Motor neuron (in vitro differentiated cells): ENCODE measurements around the gene DNM1. TPM values are rescaled to one million over a fixed set of nuclear protein-coding genes. Genes with fewer than 3 reads are reported as not detected.
A peak's percentile ranks its signal among the peaks of the same experiment; 100 is the strongest.
"Not testable (repeated sequence)": the region's sequence is repeated elsewhere in the genome, so short reads cannot be mapped to it uniquely, and the experiment has no call there.

Source experiments
- ATAC-seq, 8 experiments: fragments of 200-7000 bp; cut with Tn5 transposase; replicated peaks in 6 of 8; 2 replicates each; pipeline ENCODE4 v1.8.0; 2021; ENCODE audit warnings: mild to moderate bottlenecking in 8 of 8, moderate library complexity in 8 of 8
- H3K27ac ChIP-seq, 2 donors: fragments of 250-450 bp; sonication (Bioruptor Pico); 2 replicates each; pipeline ENCODE4 v1.9.0; 2021; ENCODE audit warnings: antibody characterized with exemption in 2 of 2, mild to moderate bottlenecking in 2 of 2, moderate library complexity in 1 of 2
- H3K4me1 ChIP-seq, 2 donors: fragments of 250-450 bp; sonication (Bioruptor Pico); replicated peaks in 1 of 2; 2 replicates each; pipeline ENCODE4 v1.6.1; 2021; ENCODE audit warnings: antibody characterized with exemption in 2 of 2, mild to moderate bottlenecking in 2 of 2, moderate library complexity in 1 of 2
- H3K4me3 ChIP-seq, 5 donors: fragments of 250-450 bp; sonication (Bioruptor Pico); 2 replicates each; pipeline ENCODE4 v1.9.0; 2021; ENCODE audit warnings: antibody characterized with exemption in 5 of 5, mild to moderate bottlenecking in 5 of 5, moderate library complexity in 4 of 5
- WGBS, 10 experiments: fragments of 450-650 bp; shearing (Covaris generic); methylation state at CpG; one replicate each; pipeline ENCODE4 v1.0.0; 2022; 5-methylcytosine and 5-hydroxymethylcytosine counted together
- in situ Hi-C, 9 experiments: fragments of 400-800 bp; cut with MboI; loops; one replicate each; pipeline ENCODE4 v1.15.0; 2021; ENCODE audit warnings: low sequenced_read_pairs in 9 of 9, low pct_unique_long_range_greater_than_20kb in 2 of 9; ENCODE audit not compliant: unreplicated experiment in 9 of 9
- total RNA-seq, 8 experiments: library from RNA; unstranded; fragments of 300-600 nt; gene quantifications; 2 replicates each; pipeline versions ENCODE4 v1.2.3 to v1.2.4, GENCODE V29; 2022

The DNM1 gene
- total RNA-seq, 8 experiments from 2014 or later, result 5.5 to 56.9 (median 31.5) TPM

DNA sequence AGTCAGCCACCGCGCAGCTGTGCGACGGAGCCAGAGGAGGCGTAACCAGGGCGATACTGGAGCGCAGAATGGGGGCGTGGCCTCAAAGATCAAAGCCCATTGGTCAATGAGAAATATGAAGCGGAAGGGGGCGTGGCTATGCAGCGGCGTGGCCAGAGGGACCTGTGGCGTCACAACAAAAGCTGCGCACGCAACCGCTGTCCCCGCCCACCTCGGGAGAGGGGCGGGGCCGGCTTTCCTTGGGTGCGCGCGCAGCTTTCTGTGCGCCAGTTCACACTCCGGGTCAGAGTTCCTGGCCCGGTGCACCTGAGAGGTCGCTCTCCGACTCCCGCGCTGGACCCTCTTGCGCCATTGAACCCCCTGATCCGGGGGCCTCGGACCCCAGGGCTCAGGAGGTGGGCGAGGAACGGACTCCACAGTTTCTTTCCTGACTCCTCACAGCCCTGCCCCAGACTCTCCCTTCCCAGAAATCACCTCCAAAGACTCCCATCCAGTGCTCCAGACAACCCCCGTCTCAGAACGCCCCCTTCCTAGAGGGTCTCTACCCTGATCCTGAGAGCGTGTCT, 72.9 kb downstream of the DNM1 start, which contains the start of gene SWI5:
Gene SWI5 (plus strand): TSS at position 269 of the 566 bp plus-strand sequence.
- Histone ChIP-seq H3K4me1 (peaks cover 12 to 20% of the 10 kb centered on the region in 2 donors), H3K4me3 (peak within 1 kb of the TSS; percentile 75 to 95 (median 86)), H3K27ac (peak within 1 kb of the TSS; percentile 89 to 96)
- peak; percentile 83 to 95 (median 92) for ATAC-seq
- 0% methylated on average over 1 to 8 of the region's 38 CpGs; no CpG with 5 or more reads in 7 of the 10 experiments for WGBS, 10 experiments
- in situ Hi-C loops, result loop anchor here in 1 of 9 experiments (25.0 kb wide), 1 partner anchor 136 kb away; the partner anchor contains the start of gene CERCAM

DNA sequence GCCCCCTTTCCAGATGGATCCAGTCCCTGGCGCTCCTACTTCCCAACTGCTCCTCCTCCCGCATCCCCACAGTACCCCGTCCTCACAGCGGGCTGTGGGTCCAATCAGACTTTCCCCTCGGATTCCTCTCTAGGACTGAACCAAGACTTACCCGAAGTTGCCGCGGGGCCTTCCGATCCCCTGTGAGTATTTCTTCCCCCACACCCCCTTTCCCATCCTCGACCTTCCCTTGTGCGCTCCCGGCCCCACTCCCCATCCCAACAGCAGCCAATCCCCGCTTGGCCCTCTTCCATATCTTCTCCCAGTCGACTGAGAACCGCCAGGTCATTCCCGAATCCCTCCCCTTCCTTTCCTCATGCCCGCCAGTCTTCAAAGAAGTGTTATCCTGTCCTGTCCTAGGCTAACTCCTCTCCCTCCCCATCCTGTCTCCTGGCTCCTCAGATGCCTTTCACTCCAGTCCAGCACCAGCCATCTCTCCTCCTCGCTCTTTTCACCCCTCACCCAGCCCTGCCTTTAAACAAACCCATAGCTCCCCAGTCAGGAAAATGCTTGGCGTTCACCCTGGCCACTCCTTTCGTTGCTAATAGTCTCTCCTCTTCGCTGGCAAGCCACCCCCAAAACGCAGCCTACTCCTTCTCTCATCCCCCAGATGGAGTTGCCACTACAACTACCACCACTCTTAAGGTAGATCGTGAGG, 73.5 kb downstream of the DNM1 start:
- peak; percentile 21 to 39 (median 30) for ATAC-seq
- in situ Hi-C loops, result loop anchor here in 1 of 9 experiments (25.0 kb wide), 1 partner anchor 136 kb away; the partner anchor contains the start of gene CERCAM
- Histone ChIP-seq H3K4me3 (peak overlapping the region; percentile 75 to 95 (median 86)), H3K4me1 (peaks cover 12 to 20% of the 10 kb centered on the region in 2 donors), H3K27ac (peak overlapping the region; percentile 5 to 64)
- 0 to 27% (median 10%) methylated on average over 1 to 8 of the region's 23 CpGs; no CpG with 5 or more reads in 1 of the 10 experiments for WGBS, 10 experiments

DNA sequence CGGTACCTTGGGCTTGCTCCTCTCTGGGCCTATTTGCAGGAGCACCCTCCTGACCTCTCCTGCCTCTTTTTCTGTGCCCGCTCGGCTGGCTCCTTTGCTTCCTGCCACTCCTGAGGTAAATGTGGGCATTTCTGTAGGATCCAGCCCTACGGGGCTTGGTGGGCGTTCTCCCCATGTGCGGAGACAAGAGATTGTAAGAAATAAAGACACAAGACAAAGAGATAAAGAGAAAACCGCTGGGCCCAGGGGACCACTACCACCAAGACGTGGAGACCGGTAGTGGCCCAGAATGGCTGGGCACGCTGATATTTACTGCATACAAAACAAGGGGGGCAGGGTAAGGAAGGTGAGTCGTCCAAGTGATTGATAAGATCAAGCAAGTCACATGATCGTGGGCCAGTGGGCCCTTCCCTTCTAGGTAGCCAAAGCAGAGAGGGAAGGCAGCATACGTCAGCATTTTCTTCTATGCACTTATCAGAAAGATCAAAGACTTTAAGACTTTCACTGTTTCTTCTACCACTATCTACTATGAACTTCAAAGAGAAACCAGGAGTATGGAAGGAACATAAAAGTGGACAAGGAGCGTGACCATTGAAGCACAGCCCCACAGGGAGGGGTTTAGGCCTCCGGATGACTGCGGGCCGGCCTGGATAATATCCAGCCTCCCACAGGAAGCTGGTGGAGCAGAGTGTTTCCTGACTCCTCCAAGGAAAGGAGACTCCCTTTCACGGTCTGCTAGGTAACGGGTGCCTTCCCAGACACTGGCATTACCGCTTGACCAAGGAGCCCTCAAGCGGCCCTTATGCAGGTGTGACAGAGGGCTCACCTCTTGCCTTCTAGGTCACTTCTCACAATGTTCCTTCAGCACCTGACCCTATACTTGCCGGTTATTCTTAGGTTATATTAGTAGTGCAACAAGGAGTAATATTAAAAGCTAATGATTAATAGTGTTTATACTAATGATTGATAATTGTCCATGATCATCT, 76.2 kb downstream of the DNM1 start:
- ATAC-seq, H3K27ac ChIP-seq, H3K4me3 ChIP-seq: not testable (repeated sequence)
- H3K4me1 ChIP-seq, result peaks cover 10 to 15% of the 10 kb centered on the region in 2 donors
- in situ Hi-C loops, result loop anchor here in 1 of 9 experiments (25.0 kb wide), 1 partner anchor 133 kb away; the partner anchor contains the start of gene CERCAM
- WGBS, 10 experiments, result 83 to 100% (median 87%) methylated on average over 1 to 16 of the region's 22 CpGs; no CpG with 5 or more reads in 3 of the 10 experiments

DNA sequence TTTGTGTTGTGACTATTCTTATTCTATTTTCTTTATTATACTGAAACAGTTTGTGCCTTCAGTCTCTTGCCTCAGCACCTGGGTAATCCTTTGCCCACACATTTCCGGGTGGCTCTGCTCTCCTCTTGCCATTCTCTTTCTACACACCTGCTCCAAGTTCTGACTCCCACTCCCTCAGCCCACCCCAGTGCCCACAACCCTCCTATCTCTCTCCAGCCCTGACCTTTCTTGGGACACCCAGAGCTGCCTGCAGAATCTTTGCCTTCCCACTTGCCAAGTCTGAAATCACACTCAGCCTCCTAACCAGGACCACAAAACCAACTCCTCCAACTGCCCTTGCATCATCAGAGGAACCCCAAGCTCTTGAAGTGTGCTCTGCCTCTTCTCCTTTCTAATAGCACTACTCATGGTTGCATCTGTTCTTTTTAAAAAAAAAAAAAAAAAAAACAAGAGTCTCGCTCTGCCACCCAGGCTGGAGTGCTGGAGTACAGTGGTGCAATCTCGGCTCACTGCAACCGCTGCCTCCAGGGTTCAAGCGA, 77.0 kb downstream of the DNM1 start:
- ATAC-seq, result no peak
- peaks cover 5 to 9% of the 10 kb centered on the region in 2 donors for H3K4me1 ChIP-seq
- no peak overlapping the region for H3K27ac ChIP-seq
- WGBS, 10 experiments, result 88 to 100% (median 100%) methylated on average over 1 to 3 of the region's 5 CpGs; no CpG with 5 or more reads in 3 of the 10 experiments
- in situ Hi-C loops, result loop anchor here in 1 of 9 experiments (25.0 kb wide), 1 partner anchor 132 kb away; the partner anchor contains the start of gene CERCAM
- no peak overlapping the region for H3K4me3 ChIP-seq

DNA sequence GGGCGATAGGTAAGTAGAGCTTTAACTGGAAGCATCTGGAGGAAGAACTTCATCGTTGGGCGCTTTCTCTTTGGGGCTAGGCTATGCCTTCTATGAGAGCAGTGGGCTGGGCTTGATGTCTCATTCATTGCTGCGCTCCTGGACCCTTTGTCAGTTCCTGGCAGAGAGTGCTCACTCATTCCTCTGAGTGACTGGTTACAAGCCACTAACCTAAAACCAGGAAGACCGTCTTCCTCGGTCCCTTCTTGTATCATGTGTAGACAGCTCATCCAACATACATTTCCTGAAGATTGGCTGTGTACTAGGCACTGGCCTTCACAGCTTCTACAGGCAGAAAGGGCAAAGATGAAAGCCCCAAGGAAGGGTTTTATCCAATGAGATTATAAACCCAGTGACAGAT, 79.3 kb downstream of the DNM1 start:
- Histone ChIP-seq H3K27ac (no peak overlapping the region), H3K4me1 (peaks cover 0 to 2% of the 10 kb centered on the region in 2 donors), H3K4me3 (no peak overlapping the region)
- in situ Hi-C loops, result loop anchor here in 1 of 9 experiments (25.0 kb wide), 1 partner anchor 130 kb away; the partner anchor contains the start of gene CERCAM
- ATAC-seq, result no peak
- WGBS, 10 experiments, result 20 to 100% (median 84%) methylated on average over 1 to 4 of the region's 6 CpGs; no CpG with 5 or more reads in 2 of the 10 experiments

DNA sequence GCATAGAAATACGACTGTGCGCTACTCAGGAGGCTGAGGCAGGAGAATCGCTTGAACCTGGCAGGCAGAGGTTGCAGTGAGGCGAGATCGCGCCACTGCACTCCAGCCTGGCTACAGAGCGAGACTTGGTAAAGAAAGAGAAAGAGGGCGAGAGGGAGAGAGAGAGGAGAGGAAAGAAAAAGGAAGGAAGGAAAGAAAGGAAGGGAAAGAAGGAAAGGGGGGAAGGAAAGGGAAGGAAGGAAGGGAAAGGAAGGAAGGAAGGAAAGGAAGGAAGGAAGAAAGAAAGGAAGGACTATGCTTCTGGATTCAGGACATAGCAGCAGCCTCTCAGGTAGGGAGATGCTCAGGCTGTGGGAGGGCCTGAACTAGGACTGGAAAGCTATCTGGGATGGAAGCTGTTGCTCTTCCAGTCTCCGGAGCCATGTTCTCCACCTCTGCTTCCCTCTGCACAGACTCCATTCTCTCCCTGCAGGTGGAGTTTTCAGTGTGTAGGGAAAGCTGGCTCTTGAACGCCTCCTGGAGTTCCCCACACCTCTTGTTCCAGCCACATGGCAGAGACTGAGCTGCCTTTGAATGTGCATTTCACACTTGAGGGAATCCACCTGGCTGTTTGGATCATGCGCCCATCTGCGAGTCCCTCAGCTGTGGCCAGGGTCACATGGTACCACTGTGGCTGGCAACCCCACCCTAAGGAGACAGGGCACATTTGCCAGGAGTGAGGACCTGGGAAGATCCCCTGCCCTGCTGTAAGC, 82.0 kb downstream of the DNM1 start:
- no peak for ATAC-seq
- in situ Hi-C loops, result loop anchor here in 1 of 9 experiments (25.0 kb wide), 1 partner anchor 127 kb away; the partner anchor contains the start of gene CERCAM
- H3K4me3 ChIP-seq, result no peak overlapping the region
- H3K4me1 ChIP-seq, result no peaks in the 10 kb centered on the region
- no peak overlapping the region for H3K27ac ChIP-seq
- WGBS, 10 experiments, result 60 to 100% (median 97%) methylated on average over 1 to 11 of the region's 12 CpGs

DNA sequence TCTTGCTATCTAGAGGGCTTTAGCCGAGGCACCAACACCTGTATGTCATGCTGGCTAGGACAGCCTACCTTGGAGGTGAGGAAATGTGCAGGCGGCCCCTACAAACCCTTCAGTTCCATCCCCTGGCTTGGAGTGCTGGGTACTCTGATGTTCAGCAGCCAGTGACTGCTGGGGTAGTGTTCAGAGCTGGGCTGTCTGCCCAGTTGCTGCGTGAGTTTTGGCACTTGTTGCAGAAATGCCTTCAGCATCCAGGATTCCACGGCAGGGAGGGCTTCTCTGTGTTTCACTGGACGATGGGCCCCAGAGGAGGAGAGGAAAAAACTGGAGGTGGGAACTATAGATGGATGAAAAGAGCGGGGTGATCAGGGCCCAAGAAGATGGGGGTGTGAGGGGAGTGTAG, 83.3 kb downstream of the DNM1 start:
- H3K4me1 ChIP-seq, result no peaks in the 10 kb centered on the region
- H3K4me3 ChIP-seq, result no peak overlapping the region
- H3K27ac ChIP-seq, result no peak overlapping the region
- in situ Hi-C loops, result loop anchor here in 1 of 9 experiments (25.0 kb wide), 1 partner anchor 126 kb away; the partner anchor contains the start of gene CERCAM
- ATAC-seq, result peak in 1 of 8 experiments; percentile 75
- WGBS, 10 experiments, result 20 to 100% (median 82%) methylated on average over 1 to 4 of the region's 6 CpGs; no CpG with 5 or more reads in 3 of the 10 experiments

DNA sequence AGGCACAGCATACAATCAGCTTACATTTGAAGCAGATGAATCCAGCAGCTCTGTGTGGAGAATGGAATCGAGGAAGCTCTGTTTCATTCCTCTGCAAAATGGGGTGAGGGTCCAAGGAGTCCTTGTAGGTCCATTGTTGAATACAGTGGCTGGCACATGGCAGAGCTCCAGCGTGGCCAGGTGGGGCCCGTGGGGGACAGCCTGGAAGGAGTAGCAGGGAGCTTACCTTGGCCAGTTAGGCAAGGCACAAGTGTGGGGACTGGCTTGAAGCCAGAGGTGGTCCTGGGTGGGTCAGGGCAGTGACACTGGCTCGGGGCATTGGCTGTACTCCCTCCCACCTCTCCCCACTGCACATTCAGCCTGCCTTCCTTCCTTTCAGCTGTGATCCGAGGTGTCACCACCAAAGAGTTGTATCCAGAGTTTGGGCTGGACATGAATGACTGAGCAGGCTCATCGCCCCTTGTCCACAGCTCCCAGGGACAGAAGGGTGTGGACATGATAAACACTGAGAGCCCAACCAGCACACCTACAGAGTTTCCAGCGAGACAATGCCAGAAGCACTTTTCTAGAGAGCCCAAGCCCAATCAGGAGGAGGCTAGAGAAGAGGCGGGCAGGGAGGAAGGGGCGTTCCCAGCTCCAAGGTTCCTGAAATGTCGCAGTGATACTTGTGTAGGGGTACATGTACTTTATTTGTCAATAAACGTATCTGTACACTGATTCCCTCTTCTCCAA, 85.3 kb downstream of the DNM1 start:
- in situ Hi-C loops, result loop anchor here in 1 of 9 experiments (25.0 kb wide), 1 partner anchor 124 kb away; the partner anchor contains the start of gene CERCAM
- ATAC-seq, result peak in 2 of 8 experiments; percentile 9 to 21
- Histone ChIP-seq H3K27ac (no peak overlapping the region), H3K4me1 (no peaks in the 10 kb centered on the region), H3K4me3 (no peak overlapping the region)
- WGBS, 10 experiments, result 86 to 100% (median 93%) methylated on average over 1 to 7 of the region's 11 CpGs; no CpG with 5 or more reads in 4 of the 10 experiments

DNA sequence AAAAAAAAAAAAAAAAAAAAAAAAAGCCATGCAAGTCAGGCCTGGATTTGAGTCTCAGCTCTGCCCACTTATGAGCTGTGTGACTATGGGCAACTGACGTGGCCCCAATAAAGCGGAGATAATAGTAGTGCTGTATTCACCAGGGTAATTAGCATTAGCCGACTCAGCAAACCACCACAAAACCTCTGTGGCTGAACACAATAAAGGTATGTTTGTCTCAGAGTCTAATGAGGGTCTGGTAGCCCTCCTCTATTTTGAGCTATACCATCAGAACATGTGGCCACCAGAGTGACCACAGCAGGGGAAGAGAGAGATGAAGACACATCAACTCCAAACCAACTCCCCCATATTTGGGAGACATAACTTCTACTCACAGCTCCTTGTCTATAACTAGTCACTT, 88.8 kb downstream of the DNM1 start:
- Histone ChIP-seq H3K27ac (no peak overlapping the region), H3K4me1 (peaks cover 0 to 3% of the 10 kb centered on the region in 2 donors), H3K4me3 (no peak overlapping the region)
- WGBS, 10 experiments, result 80 to 100% (median 92%) methylated on average over 1 to 3 of the region's 3 CpGs; no CpG with 5 or more reads in 6 of the 10 experiments
- in situ Hi-C loops, result loop anchor here in 1 of 9 experiments (25.0 kb wide), 1 partner anchor 120 kb away; the partner anchor contains the start of gene CERCAM
- ATAC-seq, result no peak

DNA sequence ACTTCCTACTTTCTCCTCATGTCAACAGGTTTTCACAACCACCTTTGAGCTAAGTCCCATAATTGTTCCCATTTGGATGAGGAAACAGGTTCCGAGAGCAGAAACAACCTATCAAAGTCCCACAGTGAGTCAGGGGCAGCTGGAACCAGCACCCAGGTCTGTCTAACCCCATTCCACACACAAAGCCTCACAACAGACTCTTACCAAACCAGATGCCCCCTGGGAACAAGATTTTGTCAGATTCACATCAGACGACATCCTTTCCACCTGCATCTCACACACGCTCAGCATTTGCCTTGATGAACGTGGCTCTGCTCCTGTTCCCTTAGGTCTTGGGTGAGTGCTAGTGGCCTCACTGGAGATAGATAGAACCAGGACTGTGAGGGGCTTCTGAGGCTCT, 89.9 kb downstream of the DNM1 start:
- H3K27ac ChIP-seq, result no peak overlapping the region
- WGBS, 10 experiments, result 50 to 100% (median 100%) methylated on average over 1 to 4 of the region's 4 CpGs; no CpG with 5 or more reads in 5 of the 10 experiments
- no peak overlapping the region for H3K4me3 ChIP-seq
- in situ Hi-C loops, result loop anchor here in 1 of 9 experiments (25.0 kb wide), 1 partner anchor 119 kb away; the partner anchor contains the start of gene CERCAM
- peaks cover 0 to 3% of the 10 kb centered on the region in 2 donors for H3K4me1 ChIP-seq
- ATAC-seq, result no peak
